NCI-H2081 treated with DMSO at 0.1 percent for 48 hours (cell line): ENCODE data around the gene CEACAM16.
"Not testable (repeated sequence)": the region's sequence is repeated elsewhere in the genome, so short reads cannot be mapped to it uniquely, and the experiment has no call there.

Experiments
- DNase-seq: peaks from one replicate; lab custom pipeline; 2025; lab: John Stamatoyannopoulos, UW

The CEACAM16 gene

DNA sequence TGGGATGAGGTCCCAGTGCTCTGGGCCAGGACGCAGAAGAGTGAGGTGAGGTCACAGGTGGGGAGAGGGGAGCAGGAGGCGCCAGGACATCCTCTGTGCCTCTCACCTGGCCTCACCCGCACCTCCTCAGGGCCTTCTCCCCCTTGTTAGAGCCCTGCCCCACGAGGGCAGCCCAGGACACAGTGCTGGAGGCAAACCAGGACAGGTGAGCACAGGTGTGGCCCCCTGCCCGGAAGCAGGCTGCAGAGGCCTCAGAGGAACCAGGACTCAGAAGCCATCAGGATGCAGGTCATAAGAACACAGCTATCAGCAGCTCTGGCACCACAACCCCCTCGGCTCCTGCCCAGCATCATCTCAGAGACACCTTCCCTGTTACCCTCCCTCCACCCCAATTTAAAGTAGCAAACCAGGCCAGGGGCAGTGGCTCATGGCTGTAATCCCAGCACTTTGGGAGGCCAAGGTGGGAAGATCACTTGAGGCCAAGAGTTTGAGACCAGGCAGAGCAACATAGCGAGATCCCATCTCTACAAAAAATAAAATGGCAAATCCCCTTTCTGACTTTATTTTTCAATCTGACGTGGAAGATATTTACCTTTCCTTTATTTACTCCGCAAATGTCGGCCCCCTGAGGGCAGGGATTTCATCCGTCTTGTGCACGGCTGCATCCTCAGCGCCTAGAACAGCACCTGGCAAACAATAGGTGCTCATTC, at the start of gene CEACAM16:
TSS of gene CEACAM16 (plus strand) at position 660 of the 710 bp plus-strand sequence. CDS start 2,306 bp downstream, outside the sequence.
- DNase-seq: no peak

DNA sequence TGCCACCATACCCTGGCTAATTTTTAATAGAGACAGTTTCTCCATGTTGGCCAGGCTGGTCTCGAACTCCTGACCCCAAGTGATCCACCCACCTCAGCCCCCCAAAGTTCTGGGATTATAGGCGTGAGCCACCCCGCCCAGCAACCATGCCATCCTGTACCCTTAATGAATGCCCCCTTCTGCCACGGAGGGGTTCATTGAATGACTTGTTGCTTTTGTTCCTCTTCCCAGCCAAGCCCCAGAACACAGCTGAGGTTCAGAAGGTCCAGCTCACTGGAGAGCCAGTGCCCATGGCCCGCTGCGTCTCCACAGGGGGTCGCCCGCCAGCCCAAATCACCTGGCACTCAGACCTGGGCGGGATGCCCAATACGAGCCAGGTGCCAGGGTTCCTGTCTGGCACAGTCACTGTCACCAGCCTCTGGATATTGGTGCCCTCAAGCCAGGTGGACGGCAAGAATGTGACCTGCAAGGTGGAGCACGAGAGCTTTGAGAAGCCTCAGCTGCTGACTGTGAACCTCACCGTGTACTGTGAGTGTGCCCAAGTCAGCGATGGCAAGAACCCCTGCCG, 49.3 kb upstream of the CEACAM16 start:
- DNase-seq: no peak

DNA sequence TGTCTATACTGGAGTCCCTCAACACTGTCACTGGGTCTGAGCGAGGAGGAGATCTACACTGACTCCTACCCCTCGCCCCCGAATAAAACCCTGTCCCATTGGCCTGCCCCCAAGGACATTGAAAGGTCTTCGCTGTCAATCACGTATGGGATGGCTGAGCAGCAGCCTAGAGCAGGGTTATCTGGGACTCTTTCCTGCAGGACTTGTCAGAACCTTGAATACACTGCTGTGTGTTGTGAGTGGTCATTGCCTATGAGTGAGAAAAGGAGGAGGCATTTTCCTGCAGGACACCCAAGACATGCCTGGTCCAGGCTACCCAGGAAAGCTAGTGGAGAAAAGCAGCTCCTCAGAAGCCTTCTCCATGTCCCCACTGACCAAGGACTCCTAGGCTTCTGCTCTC, 45.6 kb upstream of the CEACAM16 start:
- no peak for DNase-seq

DNA sequence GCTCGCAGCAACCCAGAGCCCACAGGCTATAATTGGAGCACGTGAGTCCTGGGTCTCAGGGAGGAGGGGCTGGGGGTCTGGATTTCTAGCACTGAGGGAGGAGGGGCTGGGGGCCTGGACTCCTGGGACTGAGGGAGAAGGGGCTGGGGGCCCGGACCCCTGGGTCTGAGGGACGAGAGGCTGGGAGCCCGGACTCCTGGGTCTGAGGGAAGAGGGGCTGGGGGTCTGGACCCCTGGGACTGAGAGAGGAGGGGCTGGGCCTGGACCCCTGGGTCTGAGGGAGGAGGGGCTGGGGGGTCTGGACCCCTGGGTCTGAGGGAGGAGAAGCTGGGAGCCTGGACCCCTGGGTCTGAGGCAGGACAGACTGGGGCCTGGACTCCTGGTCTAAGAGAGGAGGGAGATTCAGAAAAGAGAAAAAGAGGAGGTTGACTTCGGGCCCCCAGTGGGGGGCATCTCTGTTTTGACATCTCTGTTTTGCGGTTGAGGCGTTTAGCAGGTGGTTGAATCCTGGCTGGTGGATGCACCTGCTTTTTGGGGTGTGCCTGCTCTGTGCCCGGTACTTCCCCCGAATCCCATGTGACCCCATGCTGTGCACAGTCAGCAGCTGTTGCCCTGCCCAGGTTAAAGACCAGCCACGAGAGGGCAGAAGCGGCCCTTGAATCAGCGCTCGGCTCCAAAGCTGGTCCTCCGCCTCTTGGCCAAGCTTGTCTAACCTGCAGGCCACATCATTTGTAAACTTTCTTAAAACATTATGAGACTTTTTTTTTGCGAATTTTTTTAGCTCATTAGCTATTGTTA, 44.8 kb upstream of the CEACAM16 start:
- DNase-seq: no peak

GRCh38 chr19:44657211-44657921, 41.6 kb upstream of the CEACAM16 start:
- DNase-seq: no peak

GRCh38 chr19:44658069-44658733, 40.8 kb upstream of the CEACAM16 start:
- no peak for DNase-seq

DNA sequence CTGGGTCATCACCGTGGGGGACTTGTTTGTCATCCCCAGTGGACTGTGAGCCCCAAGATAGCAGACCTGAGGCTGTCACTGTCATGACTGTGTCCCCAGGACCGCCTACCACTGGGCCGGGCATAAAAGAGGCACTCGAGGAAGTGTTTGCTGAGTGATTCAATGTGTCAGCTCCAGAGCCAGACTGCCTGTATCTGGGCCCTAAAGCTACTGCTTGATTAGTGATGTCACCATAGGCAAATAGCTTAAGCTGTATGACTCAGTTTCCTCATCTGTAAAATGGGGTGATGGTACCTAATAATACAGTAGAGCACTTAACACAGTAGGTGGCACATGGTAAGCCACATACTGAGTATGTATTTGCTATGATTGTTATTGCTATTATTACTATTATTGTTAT, 38.9 kb upstream of the CEACAM16 start:
- no peak for DNase-seq

- no peak for DNase-seq
These were observed 37.7 kb upstream of the CEACAM16 start for GRCh38 chr19:44661205-44661604.

DNA sequence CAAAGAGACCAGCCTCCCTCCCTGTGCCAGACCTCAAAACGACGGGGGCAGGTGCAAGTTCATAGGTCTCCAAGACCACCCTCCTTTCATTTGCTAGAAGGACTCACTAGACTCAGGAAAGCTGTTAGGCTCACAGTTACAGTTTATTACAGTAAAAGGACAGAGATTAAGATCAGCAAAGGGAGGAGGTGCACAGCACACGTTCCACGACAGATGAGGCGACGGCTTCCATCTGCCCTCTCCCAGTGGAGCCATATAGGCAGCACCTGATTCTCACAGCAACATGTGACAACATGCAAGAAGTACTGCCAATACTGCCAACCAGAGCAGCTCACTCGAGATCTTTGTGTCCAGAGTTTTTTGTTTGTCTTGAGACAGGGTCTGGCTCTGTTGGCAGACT, 37.0 kb upstream of the CEACAM16 start:
- no peak for DNase-seq

DNA sequence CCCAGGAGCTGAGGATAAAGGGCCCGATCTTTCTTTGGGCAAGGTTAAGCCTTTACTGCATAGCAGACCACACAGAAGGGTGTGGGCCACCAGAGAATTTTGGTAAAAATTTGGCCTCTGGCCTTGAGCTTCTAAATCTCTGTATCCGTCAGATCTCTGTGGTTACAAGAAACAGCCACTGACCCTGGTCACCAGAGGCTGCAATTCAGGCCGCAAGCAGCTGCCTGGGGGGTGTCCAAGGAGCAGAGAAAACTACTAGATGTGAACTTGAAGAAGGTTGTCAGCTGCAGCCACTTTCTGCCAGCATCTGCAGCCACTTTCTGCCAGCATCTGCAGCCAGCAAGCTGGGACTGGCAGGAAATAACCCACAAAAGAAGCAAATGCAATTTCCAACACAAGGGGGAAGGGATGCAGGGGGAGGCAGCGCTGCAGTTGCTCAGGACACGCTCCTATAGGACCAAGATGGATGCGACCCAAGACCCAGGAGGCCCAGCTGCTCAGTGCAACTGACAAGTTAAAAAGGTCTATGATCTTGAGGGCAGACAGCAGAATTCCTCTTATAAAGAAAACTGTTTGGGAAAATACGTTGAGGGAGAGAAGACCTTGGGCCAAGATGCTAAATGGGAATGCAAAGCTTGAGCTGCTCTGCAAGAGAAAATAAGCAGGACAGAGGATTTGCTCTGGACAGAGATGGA, 36.1 kb upstream of the CEACAM16 start:
- DNase-seq: no peak

DNA sequence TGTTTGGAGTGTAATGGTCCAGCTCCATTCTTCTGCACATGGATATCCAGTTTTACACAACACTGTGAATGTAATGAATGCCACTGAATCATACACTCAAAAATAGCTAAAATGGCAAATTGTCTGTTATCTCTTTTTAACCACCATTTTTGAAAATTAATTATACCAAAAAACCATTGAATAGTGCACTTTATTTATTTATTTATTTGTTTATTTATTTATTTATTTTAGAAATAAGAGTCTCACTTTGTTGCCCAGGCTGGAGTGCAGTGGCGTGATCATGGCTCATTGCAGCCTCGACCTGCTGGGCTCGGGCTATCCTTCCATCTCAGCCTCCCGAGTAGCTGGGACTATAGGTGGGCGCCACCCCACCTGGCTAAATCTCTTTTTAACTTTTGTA, 35.0 kb upstream of the CEACAM16 start:
- DNase-seq: no peak

GRCh38 chr19:44664976-44665375, 34.0 kb upstream of the CEACAM16 start:
- no peak for DNase-seq

GRCh38 chr19:44666852-44667556, 31.9 kb upstream of the CEACAM16 start:
- DNase-seq: no peak

DNA sequence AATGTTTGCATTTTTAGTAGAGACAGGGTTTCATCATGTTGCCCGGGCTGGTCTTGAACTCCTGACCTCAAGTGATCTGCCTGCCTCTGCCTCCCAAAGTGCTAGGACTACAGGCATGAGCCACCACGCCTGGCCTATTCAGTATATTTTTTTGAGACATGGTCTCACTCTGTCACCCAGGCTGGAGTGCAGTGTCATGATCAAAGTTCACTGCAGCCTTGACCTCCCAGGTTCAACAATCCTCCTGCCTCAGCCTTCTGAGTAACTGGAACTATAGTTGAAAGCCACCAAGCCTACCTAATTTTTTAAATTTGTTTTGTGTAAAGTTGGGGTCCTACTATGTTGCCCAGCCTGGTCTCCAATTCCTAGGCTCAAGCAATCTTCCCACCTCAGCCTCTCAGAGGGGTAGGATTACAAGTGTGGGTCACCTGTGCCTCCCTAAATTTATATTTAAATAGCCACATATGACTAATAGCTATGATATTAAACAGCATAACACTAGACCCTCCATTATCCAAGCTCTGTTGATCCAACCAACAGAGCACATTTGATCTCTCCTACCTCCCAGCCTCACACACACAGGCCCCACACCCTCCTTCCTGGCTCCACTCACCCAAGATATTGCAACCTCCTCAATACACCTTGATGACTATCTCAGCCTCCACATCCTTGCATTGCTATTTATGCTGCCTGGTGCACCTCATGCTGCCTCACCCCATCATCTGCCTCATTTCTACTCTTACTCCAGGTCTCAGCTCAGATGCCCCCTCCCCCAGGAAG, 29.8 kb upstream of the CEACAM16 start:
- no peak for DNase-seq

- not testable (repeated sequence) for DNase-seq
These were observed 28.9 kb upstream of the CEACAM16 start for GRCh38 chr19:44670027-44670426.

GRCh38 chr19:44671400-44671799, 27.6 kb upstream of the CEACAM16 start, which contains the start of gene CEACAM19:
CEACAM19 (plus strand) TSS chr19:44671482; CDS start chr19:44671932, 450 bp downstream.
- DNase-seq: no peak

GRCh38 chr19:44672226-44672625, 26.7 kb upstream of the CEACAM16 start:
- DNase-seq: no peak

DNA sequence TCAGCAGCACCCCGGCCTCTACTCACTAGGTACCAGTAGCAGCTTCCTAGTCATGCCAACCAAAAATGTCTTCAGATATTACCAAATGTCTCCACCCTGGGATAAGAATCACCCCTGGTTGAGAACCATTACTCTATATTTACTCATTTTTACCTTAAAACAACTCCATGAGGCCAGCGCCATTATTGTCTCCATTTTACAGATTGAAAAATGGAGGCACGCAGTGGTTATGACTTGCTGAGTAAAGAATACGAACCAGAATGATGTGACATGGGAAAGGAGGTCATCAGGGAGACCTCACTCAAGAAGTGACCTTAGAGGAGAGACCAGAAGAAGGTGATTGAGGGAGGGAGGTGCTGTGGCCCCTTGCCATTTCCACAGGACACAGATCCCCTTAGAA, 25.4 kb upstream of the CEACAM16 start:
- no peak for DNase-seq

GRCh38 chr19:44675521-44675920, 23.4 kb upstream of the CEACAM16 start:
- DNase-seq: no peak
